Fibroblast of skin of left quadriceps (primary cell): Measurements from ENCODE around the gene EXOSC1.
"Not testable (repeated sequence)": the region's sequence is repeated elsewhere in the genome, so short reads cannot be mapped to it uniquely, and the experiment has no call there.

Experiments
- DNase-seq, 2 experiments: peaks; one replicate each; pipeline ENCODE4 v3.0.0-alpha.2; 2013; ENCODE audit warnings: low read depth in 2 of 2

Gene EXOSC1

GRCh38 chr10:97459111-97459510 lies 13.3 kb upstream of the EXOSC1 start:
- DNase-seq = no peak

- no peak for DNase-seq
These were observed 10.9 kb upstream of the EXOSC1 start for GRCh38 chr10:97456686-97457065.

- DNase-seq = no peak
These were observed 10.4 kb upstream of the EXOSC1 start for GRCh38 chr10:97456034-97456685.

GRCh38 chr10:97454330-97455036 lies 8.7 kb upstream of the EXOSC1 start:
- no peak for DNase-seq

- DNase-seq = no peak
These were observed 6.5 kb upstream of the EXOSC1 start for GRCh38 chr10:97452352-97452751.

- no peak for DNase-seq
These were observed 5.8 kb upstream of the EXOSC1 start for GRCh38 chr10:97451605-97452004.

- no peak for DNase-seq
These were observed 5.0 kb upstream of the EXOSC1 start for GRCh38 chr10:97450828-97451227.

- DNase-seq = no peak
These were observed 467 bp downstream of the EXOSC1 start for GRCh38 chr10:97445357-97445721.

- no peak for DNase-seq
These were observed 1.6 kb downstream of the EXOSC1 start for GRCh38 chr10:97444212-97444611.

- DNase-seq = no peak
These were observed 3.5 kb downstream of the EXOSC1 start for GRCh38 chr10:97442277-97442676.

- DNase-seq = no peak
These were observed 10.6 kb downstream of the EXOSC1 start for GRCh38 chr10:97435211-97435610.

- no peak for DNase-seq
These were observed 11.2 kb downstream of the EXOSC1 start for GRCh38 chr10:97434557-97434956.

- DNase-seq = no peak
These were observed 11.8 kb downstream of the EXOSC1 start for GRCh38 chr10:97434055-97434454.

- DNase-seq = no peak
These were observed 17.2 kb downstream of the EXOSC1 start for GRCh38 chr10:97428572-97428981.

- no peak for DNase-seq
These were observed 18.1 kb downstream of the EXOSC1 start for GRCh38 chr10:97427571-97428179.

GRCh38 chr10:97426776-97427570 lies 18.8 kb downstream of the EXOSC1 start:
- no peak for DNase-seq

GRCh38 chr10:97425964-97426775 lies 19.6 kb downstream of the EXOSC1 start, which contains the start of gene PGAM1:
TSS of gene PGAM1 (plus strand) at chr10:97426191. CDS start at chr10:97426308, 117 bp downstream.
- DNase-seq = peak; percentile 91 to 93

- DNase-seq = not testable (repeated sequence)
These were observed 22.1 kb downstream of the EXOSC1 start for GRCh38 chr10:97423757-97424098.

- no peak for DNase-seq
These were observed 29.2 kb downstream of the EXOSC1 start for GRCh38 chr10:97416565-97416964.

GRCh38 chr10:97412891-97413304 lies 32.9 kb downstream of the EXOSC1 start:
- no peak for DNase-seq

- no peak for DNase-seq
These were observed 34.4 kb downstream of the EXOSC1 start for GRCh38 chr10:97411406-97411805.
